BJ (cell line): ENCODE results near the gene SSB. TPM values are rescaled to one million over a fixed set of nuclear protein-coding genes. Genes with fewer than 3 reads are reported as not detected.
A peak's percentile ranks its signal among the peaks of the same experiment; 100 is the strongest.
"Not testable (repeated sequence)": the region's sequence is repeated elsewhere in the genome, so short reads cannot be mapped to it uniquely, and the experiment has no call there.

Experiments used
- CTCF ChIA-PET: fragments of 350-600 bp; formaldehyde crosslinking; extraction: SDS; loops from one replicate; lab custom pipeline; 2021; ENCODE audit warnings: antibody characterized with exemption, inconsistent platforms; lab: Yijun Ruan, JAX
- POLR2A ChIA-PET: fragments of 300-600 bp; sonication (Branson Sonifier 250); formaldehyde crosslinking; extraction: SDS; loops from one replicate; lab custom pipeline; 2021; ENCODE audit warnings: antibody characterized with exemption; lab: Charles Lee
- DNase-seq: peaks from one replicate; pipeline ENCODE4 v3.0.0-alpha.2; 2011; ENCODE audit warnings: low read depth
- H3K27me3 ChIP-seq: 2 replicates; pipeline ENCODE4 v1.6.0; 2011; ENCODE audit warnings: low read length; ENCODE audit not compliant: control insufficient read depth, insufficient read depth
- H3K36me3 ChIP-seq: 2 replicates; pipeline ENCODE4 v1.5.1; 2011; ENCODE audit warnings: low read length; ENCODE audit not compliant: control insufficient read depth, insufficient read depth
- H3K4me3 ChIP-seq: 2 replicates; pipeline ENCODE4 v1.5.1; 2011; ENCODE audit warnings: low read depth, mild to moderate bottlenecking, control low read depth, low read length
- polyA plus RNA-seq: library from polyadenylated mRNA; depleted of rRNA; stranded (reverse); fragments of >200 nt; gene quantifications from 2 replicates; pipeline ENCODE4 v1.2.3, GENCODE V29; 2011
- TF ChIP-seq, protein P1 (sequence below): IDR thresholded peaks from 2 replicates; pipeline ENCODE4 v1.5.1; 2011; ENCODE audit warnings: low read depth, mild to moderate bottlenecking, control low read depth, inconsistent platforms, low read length, moderate library complexity; ENCODE audit not compliant: insufficient read depth

The SSB gene
- polyA plus RNA-seq, 1 experiment: 35.8 TPM

DNA sequence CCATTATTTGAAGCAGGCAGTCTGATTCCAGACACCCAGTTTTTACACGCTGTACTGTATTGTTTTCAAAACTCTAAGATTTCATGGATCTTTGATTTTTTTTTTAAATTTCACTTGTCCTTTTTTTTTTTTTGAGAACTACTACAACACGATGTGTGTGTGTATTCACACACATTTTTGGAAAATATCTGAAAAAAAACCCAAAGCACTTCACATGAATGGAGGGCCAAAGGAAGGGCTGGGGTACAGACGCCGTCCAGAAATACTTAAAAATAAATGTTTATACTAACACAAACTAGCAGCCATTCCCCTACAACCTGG lies 314 bp upstream of the SSB start:
- H3K4me3 ChIP-seq: peak overlapping the region; percentile 69
- H3K27me3 ChIP-seq: no peaks in the 10 kb centered on the region
- H3K36me3 ChIP-seq: peaks cover 4% of the 10 kb centered on the region
- TF ChIP-seq, protein P1, sequence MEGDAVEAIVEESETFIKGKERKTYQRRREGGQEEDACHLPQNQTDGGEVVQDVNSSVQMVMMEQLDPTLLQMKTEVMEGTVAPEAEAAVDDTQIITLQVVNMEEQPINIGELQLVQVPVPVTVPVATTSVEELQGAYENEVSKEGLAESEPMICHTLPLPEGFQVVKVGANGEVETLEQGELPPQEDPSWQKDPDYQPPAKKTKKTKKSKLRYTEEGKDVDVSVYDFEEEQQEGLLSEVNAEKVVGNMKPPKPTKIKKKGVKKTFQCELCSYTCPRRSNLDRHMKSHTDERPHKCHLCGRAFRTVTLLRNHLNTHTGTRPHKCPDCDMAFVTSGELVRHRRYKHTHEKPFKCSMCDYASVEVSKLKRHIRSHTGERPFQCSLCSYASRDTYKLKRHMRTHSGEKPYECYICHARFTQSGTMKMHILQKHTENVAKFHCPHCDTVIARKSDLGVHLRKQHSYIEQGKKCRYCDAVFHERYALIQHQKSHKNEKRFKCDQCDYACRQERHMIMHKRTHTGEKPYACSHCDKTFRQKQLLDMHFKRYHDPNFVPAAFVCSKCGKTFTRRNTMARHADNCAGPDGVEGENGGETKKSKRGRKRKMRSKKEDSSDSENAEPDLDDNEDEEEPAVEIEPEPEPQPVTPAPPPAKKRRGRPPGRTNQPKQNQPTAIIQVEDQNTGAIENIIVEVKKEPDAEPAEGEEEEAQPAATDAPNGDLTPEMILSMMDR: no peak
- POLR2A ChIA-PET: no interaction called here
- CTCF ChIA-PET: interaction anchor here (0.7 kb wide), 1 partner anchor 11 kb away, joined by 3 read pairs; no protein-coding TSS in a partner anchor
- no peak for DNase-seq

DNA sequence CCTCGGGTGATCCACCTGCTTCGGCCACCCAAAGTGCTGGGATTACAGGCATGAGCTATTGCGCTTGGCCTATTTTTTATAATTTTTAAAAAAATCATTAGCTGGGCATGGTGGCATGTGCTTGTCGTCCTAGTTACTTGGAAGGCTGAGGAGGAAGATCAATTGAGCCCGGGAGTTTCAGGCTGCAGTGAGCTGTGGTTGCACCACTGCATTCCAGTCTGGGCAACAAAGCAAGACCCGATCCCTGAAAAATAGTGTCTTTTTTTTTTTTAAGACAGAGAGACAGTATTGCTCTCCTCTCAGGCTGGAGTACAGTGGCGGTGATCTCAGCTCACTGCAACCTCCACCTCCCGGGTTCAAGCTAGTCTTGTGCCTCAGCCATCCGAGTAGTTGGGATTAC lies 4.8 kb downstream of the SSB start:
- Histone ChIP-seq H3K4me3 (no peak overlapping the region), H3K36me3 (peaks cover 4% of the 10 kb centered on the region), H3K27me3 (no peaks in the 10 kb centered on the region)
- TF ChIP-seq, protein P1: no peak
- CTCF ChIA-PET: no interaction called here
- DNase-seq: no peak
- POLR2A ChIA-PET: no interaction called here

DNA sequence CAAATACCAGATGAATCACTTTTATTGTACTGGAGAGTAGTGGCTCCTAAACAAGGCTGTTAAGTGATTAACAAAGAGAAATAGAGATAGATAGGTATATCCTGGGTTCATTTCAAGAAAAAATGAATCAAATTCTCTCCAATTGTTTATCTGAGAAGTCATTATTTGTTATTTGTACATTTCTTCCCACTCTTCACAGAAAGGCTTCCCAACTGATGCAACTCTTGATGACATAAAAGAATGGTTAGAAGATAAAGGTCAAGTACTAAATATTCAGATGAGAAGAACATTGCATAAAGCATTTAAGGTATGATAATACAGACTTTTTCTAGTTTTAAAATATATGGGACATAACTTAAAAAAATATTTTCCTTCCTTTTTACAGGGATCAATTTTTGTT lies 7.9 kb downstream of the SSB start:
- CTCF ChIA-PET: no interaction called here

DNA sequence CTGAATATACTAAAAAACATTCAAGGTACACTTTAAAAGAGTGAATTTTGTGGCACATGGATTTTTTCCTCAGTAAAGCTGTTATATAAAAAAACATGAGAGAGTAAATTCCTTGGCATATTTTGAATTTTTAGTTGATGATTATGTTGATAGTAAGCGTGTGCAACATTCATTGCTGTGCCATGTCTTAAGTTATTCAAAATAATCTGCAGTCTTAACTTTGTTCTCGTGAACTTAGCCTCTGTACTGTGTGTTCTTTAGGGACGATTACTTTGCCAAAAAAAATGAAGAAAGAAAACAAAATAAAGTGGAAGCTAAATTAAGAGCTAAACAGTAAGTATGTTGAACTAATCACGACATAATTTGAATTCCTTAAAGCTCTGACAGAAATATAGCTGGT lies 9.6 kb downstream of the SSB start:
- no peak for DNase-seq
- H3K36me3 ChIP-seq: 0 out of 2 replicates have a peak, but pooled peaks cover 1% of the 10 kb centered on the region
- TF ChIP-seq, protein P1: no peak
- ChIA-PET CTCF (interaction anchor here (1.1 to 1.4 kb wide), 2 partner anchors 15 to 116 kb away, joined by 3 to 7 read pairs; no protein-coding TSS in a partner anchor), POLR2A (interaction anchor here (0.8 kb wide), 1 partner anchor 102 kb away, joined by 3 read pairs; no protein-coding TSS in a partner anchor)
- H3K4me3 ChIP-seq: no peak overlapping the region
- H3K27me3 ChIP-seq: no peaks in the 10 kb centered on the region

More for the DNA sequence above, 7.9 kb downstream of the SSB start:
- POLR2A ChIA-PET: no interaction called here
- Histone ChIP-seq H3K36me3 (peaks cover 2% of the 10 kb centered on the region), H3K27me3 (no peaks in the 10 kb centered on the region), H3K4me3 (no peak overlapping the region)
- DNase-seq: no peak
- TF ChIP-seq, protein P1: no peak

DNA sequence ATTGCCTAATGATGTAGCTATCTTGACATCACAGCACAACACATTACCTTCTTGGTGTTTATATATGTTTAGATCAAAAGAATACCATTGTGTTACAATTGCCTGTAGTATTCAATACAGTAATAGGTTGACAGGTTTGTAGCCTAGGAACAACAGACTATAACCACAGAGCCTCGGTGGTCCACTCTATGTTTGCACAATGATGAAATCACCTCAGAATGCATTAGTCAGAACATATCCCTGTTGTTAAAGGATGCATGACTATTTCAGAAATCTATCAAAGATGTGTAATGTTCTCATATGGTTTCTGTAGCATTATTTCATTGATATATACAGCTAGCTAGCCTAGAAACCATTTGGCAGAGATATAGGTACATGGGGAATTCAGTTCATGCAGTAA lies 17.2 kb downstream of the SSB start:
- no peak for DNase-seq
- H3K36me3 ChIP-seq: peaks cover 9% of the 10 kb centered on the region; the same call in 1 of the 2 replicates
- no peaks in the 10 kb centered on the region for H3K27me3 ChIP-seq
- H3K4me3 ChIP-seq: no peak overlapping the region
- ChIA-PET POLR2A (interaction anchor here (0.6 kb wide), 1 partner anchor 17 kb away, joined by 28 read pairs; no protein-coding TSS in a partner anchor), CTCF (interaction anchor here (3.0 kb wide), 1 partner anchor 9 kb away, joined by 14 read pairs; the partner anchor contains the start of gene METTL5)
- TF ChIP-seq, protein P1: no peak

DNA sequence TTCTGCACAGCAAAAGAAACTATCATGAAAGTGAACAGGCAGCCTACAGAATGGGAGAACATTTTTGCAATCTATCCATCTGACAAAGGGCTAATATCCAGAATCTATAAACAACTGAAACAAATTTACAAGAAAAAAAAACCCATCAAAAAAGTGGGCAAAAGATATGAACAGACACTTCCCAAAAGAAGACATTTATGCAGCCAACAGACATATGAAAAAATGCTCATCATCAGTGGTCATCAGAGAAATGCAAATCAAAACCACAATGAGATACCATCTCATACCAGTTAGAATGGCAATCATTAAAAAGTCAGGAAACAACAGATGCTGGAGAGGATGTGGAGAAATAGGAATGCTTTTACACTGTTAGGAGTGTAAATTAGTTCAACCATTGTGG lies 18.3 kb downstream of the SSB start:
- DNase-seq, H3K27me3 ChIP-seq, H3K4me3 ChIP-seq, POLR2A ChIA-PET, H3K36me3 ChIP-seq: not testable (repeated sequence)
- CTCF ChIA-PET: interaction anchor here (3.0 kb wide), 1 partner anchor 7 kb away, joined by 14 read pairs; the partner anchor contains the start of gene METTL5

DNA sequence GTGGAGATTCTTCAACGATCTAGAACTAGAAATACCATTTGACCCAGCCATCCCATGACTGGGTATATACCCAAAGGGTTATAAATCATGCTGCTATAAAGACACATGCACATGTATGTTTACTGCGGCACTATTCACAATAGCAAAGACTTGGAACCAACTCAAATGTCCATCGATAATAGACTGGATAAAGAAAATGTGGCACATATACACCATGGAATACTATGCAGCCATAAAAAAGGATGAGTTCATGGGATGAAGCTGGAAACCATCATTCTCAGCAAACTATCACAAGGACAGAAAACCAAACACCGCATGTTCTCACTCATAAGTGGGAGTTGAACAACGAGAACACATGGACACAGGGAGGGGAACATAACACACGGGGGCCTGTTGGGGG lies 18.7 kb downstream of the SSB start:
- CTCF ChIA-PET, H3K4me3 ChIP-seq, POLR2A ChIA-PET, H3K27me3 ChIP-seq, H3K36me3 ChIP-seq, DNase-seq: not testable (repeated sequence)
